Activated CD4-positive, alpha-beta T cell treated with anti-CD3 and anti-CD28 coated beads, Interleukin-2, amount 50 U/mL, for 48 hours (primary cell): ENCODE data around the gene VAC14.
"Not testable (repeated sequence)": the region's sequence is repeated elsewhere in the genome, so short reads cannot be mapped to it uniquely, and the experiment has no call there.

Experiments
- DNase-seq, 2 experiments: peaks; one replicate each; pipeline ENCODE4 v3.0.0-alpha.2; 2020

Gene VAC14

DNA sequence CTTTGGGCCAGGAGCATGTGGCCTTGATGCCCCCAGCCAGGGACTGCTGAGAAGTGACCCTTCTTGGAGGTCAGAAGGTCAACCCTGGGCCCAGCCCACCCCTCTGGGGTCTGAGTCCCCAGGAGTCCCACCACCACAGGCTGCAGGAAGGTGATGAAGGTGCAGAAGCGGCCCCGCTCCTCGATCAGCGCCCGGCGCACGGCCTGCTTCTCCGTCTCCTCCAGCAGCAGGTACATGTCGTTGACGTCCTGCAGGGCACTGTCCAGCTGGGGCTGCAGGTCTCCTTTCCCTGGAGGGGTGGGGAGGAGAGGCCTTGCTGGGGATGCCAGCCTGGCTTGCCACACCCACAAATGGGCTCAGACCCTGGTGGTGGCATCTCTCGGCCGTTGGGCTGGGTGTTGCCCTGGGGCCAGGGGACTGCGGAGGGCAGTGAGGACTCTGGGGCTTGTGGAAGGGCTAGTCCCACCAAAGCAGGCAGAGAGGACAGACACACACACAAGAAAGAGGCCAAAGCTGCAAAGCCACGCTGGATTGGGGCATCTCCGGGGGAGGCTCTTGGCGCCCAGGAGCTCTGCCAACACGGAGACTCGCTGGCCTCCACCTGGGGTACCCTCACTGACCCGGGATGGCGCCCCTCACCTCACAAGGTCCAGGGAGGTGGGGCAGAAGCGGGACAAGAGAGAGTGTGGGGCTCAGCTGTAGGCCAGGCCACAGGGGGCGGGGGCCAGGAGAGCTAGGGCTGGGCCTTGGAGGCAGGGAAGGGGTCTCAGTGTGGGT is 122.6 kb downstream of the VAC14 start:
- no peak for DNase-seq

DNA sequence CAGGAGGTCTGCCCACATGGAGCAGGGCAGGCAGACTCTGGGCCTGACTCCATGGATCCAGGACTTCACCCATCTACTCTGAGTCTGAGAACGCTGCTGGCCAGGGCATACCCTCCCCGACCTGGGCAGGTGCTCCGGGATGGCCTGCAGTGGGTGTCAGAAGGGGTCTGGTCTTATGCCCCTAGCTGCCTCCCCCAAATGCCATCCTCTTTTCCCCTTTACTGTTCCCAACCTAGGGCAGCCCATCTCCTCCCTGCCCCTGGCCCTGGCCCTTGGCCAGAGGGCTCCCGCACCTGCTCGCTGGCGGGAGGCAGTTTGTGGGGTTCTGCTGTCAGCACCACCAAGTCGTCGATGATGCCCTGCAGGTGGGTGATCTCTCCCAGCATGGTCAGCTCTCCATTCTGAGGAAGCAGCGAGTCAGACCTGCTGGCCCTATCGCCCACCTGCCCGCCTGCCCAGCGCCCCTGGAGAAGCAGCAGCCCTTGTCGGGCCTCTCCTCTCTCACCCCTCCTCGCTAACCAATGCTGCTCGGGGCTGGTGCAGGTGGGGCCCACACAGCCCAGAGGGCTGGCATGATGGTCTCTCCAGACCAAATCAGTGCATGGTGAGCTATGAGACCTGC is 123.3 kb downstream of the VAC14 start:
- DNase-seq, result no peak

DNA sequence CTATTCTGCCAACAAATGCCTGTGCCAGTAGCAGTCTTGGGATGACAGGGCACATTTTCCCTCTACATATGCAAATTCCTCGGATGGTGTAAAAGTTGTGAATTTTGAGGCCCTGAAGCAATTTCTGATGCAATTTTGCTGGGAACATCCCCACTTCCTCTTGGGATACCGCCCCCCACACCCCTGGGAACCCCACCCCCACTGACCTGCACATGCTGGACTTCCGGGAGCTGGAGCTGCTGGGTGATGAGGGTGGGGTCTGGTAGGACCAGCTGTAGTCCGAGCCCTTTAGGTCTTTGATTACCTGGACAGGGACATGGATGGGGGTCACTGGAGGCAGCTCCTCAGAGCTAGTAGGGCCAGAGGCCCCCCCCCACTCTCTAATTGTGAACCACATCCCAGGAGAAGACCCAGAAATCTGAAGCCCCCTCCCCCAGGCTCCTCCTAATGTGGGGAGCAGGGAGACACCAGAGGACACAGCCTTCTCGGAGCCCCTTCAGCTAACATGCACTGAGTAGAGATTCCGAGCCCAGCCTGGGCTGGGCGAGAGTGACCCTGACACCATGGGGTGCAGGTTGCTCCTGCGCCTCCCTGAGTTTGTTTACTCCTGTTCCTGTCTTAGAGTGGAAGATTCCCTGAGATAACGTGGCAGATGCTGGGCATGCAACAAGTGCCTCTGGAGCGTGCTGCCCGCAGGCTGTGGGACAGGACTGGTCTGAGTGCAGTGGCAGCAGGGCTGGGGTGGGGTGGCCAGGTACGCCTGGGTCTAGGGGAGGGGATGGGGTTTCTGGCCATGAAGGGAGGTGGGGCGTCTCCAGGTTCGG is 124.1 kb downstream of the VAC14 start:
- no peak for DNase-seq

DNA sequence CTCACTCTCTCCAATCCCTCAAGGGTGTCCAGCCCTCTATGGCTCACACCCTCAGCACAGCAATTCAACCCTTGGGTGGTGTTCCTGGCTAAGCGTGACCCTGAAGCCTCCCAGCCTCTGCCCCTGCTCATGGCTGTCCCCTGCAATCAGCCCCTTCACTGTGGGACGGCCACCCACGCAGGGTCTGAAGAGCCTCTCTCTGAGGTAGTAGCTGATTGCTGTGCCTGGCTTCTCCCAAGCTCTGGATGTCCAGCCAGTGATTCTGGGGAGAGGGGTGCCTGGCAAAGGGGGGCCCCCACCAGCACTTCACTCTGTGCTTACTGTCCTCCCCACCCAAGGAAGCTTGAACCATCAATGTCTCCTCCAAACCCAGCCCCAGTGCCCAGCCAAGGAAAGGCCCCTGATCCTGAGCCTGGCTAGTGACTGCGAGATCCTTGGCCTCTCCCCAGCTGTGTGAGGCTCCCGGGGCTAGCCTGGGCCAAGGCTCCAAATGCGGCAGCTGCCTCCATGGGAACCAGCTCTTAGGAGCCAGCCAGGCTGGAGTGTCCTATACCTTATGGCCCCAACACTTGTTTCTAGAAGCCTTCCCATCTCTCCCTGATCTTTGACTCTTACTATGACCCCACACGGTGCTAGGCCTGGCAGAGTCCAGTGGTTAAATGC is 125.0 kb downstream of the VAC14 start:
- DNase-seq, result no peak

DNA sequence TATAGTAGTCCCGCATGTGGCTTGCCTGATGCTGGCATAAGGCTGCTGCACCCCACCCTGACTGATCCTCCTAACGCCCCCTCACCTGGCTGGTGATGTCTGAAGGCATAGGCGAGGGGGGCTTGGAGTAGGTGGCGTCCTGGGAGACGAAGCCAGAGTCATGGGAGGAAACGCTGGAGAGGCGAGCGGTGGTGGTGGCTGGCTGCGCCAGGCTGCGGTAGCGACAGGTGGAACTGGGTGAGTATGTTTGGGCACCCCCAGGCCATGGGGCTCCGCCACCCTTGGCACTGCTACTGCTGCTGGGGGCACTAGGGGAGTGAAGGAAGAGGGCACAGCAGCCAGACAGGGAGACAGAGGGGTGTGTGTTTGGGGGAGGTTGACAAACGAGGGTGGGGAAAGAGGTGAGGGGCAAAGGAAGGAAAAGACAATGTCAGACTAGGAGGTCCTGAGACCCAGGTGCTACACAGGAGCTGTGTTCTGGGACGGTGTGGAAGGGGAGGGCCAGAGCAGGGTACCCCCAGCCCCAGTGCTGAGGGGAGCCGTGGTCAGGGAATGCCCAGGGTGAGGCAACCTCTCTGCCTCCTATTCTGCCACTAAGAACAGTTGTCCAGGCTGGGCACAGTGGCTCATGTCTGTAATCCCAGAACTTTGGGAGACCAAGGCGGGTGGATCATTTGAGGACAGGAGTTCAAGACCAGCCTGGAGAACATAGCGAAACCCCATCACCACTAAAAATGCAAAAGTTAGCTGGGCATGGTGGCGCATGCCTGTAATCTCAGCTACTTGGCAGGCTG is 126.5 kb downstream of the VAC14 start:
- DNase-seq, result no peak

DNA sequence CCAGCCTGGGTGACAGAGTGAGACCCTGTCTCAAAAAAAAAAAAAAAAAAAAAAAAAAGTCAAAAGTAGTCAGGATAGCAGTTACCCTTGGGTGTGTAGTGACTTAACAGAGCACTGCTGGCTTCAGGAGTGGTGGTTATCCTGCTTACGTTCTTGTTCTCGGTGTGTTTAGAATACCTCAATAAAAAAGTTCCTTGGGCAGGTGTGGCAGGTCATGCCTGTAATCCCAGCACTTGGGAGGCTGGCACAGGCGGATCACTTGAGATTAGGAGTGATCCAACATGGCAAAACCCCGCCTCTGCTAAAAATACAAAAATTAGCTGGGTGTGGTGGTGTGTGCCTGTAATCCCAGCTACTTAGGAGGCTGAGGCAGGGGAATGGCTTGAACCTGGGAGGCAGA is 130.0 kb downstream of the VAC14 start:
- not testable (repeated sequence) for DNase-seq

DNA sequence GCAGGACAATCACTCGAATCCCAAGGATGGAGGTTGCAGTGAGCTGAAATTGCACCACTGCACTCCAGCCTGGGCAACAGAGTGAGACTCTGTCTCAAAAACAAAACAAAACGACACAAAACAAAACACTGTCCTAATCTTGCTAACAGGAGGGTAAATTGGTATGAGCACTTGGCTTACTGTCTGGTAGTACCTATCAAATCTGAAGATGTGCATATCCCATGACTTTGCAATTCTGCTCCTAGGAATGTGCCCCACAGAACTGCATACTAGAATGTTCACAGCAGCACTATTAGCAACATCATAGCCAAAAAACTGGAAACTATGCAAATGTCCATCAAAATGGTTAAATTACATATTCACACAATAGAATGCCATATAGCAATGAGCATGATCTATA is 130.8 kb downstream of the VAC14 start:
- DNase-seq, result no peak

DNA sequence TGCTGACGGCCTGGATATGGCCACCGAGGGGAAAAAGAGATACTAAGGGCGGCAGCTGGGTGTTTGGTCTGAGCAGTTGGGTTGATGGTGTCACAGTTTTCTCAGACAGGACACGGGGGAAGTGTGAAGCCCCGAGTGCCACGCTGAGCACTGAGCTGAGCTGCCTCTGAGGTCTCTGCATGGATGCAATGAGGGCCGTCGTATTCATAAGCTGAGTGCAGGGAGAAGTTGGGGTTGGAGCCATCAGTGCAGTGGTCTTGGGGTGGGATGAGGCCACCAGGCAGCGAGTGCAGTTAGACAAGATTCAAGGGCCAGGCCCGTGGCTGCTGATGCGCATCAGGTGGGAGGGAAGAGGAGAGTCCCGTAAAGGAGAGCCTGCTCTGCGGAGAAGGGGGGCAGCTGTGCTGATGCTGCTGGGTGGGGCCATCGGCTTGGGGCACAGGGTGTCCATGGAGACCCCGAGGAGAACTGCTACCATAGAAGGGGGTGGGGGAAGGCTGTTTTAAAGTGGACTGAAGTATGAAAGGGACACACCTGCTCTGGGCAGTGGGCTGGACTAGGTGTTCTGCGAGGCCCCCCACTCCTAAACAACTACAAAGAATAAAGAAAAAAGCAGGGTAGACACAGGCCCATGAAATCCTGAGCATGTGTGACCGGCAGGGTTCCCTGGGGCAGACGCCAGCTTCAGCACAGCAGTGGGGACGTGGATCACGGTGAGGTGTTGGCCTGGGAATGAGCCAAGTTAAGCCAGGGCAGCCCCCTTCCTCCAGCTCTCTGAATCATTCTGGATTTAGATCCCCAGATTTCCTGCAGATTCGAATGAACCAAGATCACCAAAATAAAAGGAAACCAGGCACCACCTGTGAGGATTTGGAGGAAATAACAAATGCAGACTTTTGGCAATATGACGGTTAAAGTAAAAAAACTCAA is 134.9 kb downstream of the VAC14 start:
- DNase-seq, result no peak

DNA sequence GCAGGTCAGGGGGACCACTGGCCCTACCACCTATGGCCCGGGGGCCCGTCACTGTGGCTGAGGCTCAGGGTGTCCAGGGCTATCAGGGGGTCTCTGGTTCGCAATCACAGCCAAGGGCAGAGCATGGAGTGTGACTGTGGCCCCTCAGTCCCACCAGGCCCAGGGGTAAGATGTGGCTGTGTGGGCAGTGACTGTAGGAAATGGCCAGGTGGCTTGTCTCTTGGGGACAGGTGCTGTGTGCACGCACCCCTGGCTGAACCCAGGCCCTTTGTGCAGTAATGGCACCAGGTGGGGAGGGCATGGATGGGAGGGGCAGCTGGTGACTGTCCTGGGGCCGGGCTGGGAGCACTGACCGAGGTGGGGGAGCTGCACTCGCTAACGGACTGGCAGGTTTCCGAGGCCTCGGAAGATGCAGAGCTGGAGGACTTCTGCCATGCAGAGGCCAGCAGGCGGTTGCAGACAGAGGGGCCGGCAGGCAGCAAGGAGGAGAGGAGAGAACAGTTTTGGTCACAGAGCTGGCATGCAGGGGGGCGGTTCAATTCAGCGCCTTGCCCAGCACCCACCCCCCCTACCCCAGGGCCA is 135.8 kb downstream of the VAC14 start:
- no peak for DNase-seq

DNA sequence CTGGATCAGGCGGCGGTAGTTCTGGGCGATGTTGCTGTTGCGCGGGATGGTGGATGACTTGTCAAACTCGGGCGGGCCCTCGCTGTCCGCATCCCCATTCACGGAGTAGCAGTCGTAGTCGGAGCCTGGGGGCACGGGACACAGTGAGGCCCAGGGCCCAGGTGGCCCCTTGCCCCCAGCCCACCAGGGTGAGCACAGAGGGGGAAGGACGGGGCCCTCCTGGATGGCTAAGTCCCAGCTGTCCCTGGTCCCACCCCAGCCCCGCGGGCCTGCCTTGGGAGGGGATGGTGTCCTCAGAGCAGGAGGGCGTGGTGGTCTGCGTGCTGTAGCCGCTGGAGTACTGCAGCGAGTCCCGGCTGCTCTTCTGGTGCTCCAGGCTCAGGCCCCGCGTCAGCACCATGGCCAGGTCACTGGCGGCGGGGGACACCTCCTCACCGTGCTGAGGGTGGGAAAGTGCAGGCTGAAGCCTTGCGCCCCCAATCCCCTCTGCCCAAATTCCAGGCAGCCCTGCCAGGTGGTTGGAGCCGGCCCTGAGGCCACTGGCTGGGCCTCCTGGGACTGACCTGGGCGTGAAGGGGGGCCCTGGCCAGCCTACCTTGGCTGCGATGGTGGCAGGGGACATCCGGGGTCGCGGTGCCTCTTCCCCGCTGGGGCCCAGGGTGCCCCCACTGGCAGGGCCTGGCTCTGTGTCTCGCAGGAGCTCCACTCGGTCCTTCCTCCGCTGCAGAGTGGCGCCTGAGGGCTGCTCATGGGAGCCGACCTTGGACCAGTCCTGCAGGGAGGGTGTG is 136.4 kb downstream of the VAC14 start:
- DNase-seq, result no peak

DNA sequence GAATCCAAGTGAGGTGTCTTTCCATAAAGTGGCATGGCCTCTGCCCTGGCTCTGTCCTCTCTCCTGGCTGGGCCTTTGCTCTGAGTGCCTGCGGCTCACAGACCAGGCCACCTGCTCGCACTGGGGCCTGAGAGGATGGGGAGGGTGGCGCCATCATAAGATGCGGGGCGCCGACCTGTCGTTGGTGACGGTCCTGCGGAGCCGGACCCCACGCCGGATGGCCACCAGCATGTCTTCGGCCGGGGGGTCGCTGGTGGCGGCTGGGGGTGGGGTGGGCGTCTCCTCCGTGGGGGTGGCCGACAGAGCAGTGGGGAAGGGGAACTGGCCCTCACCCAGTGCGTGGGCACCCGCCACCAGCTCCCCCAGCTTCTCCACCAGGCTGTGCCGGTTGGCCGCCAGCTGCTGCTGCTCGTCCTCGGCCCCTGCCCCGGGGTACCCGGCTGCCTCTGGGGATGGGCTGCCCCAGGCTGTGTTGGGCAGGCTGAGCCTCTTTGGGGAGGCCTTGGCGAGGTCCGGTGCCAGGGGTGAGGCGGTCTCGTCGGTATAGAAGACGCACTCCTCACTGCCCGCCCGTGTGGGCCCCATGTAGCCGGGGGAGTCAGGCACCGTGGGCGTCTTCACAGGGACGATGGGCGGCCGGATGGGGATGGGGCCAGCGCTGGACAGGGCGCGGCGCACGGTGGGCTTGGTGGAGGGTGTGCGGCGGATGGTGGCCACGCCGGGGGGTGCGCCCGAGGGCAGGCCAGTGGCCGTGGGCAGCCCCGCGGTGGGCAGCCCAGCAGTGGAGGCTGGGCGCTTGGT is 137.2 kb downstream of the VAC14 start:
- DNase-seq, result no peak

DNA sequence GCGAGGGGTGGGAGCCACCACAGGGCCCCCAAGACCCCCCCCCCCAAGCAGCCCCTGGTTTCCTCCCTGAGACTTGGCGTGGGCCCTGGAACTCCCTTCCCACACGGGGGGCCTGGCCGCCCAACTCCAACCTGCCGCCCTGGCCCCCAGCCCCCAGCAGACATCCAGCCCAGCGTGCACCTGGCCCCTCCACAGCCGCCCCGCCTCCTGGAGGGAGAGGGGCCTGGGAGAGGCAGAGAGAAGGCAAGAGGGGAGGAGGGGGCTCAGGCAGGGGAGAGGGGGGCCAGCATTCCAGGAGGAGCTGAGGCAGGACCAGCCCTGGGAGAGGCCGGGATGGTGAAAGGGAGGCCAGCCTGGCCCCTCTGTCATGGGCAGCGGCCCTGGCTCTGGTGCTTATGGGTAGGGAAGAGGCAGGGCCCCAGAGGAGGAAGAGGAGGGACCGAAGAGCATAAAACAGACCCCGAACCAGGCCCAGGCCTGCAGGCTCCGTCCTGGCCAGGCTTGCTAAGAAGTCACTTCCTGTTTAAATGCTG is 137.9 kb downstream of the VAC14 start:
- no peak for DNase-seq

DNA sequence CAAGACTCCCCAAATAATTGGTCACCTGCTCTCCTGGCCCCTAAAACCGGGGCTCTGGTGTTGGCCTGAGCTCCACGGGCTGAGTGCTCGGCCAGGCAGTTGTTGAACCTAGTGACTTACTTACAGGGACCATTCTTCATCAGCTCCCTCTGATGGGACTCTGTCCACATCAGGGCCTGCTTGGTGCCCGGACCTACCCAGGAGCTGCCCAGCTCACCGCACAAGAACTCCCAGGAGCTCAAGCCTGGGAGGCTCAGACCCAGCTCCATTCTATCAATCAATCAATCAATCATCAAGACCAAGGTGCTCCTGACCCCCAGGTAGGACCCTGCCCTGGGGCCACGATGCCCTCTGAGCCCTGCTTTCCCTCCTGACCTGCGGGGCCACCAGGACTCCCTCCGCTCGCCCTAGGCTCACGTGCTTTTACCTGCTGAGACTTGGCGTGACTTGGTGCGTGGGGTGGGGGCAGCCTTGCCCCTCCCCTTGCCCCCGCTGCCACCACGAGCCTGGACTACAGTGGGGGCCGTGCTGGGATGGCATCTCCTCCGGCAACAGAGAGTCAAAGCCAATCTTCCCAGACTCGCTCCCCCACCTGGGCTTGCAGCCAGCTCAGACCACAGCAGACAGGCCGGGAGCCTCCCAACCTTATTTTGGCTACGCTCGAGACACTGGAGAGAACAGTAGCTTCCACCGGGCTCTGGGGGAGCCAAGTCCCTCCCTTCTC is 138.9 kb downstream of the VAC14 start:
- no peak for DNase-seq

DNA sequence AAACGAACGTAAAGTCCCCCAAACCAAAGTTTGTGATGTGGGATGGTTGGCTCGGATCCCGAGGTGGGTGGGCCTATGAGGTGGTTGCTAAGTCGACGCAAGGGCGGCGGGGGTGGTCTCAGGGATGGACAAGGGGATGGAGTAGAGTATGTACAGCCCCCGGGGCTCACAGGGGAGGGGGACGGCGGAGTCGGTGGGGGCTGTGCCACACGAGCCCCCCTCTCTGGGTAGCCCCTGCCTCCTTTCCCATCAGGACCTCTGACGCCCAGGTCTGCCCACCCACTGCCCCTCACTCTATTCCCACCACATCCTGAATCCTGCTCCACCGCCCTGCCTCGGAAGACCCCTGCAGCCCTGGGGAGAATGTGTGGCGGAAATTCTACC is 139.4 kb downstream of the VAC14 start:
- no peak for DNase-seq

DNA sequence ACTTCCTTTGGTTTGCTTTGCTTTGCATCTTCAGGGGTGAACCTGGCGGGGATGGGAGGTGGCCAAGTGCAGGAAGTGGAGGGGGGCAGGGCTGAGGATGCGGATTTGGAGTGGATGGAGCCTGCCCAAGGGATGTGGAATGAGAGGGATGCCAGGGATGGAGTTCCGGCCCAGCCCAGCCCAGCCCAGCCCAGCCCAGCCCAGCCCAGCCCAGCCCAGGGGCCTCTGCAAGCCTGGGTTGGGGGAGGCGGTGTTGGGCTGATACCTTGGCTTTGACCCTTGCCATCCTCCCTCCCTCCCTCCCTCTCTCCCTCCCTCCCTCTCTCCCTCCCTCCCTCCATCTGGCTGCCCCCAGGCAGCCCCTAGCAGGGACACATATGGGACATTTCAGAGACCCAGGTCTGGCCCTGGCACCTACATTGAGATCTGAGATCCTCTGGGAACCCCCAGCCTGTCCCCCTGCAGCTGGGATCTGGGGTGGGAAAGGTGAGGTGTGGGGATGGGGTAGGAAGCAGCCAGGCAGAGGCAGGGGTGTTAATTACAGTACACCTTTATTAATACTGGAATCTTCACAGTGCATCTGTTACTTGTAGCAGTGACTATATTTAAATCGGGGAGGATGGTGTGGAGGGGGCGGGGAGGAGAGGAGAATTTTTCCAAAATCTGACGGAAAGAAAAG is 140.1 kb downstream of the VAC14 start:
- no peak for DNase-seq

DNA sequence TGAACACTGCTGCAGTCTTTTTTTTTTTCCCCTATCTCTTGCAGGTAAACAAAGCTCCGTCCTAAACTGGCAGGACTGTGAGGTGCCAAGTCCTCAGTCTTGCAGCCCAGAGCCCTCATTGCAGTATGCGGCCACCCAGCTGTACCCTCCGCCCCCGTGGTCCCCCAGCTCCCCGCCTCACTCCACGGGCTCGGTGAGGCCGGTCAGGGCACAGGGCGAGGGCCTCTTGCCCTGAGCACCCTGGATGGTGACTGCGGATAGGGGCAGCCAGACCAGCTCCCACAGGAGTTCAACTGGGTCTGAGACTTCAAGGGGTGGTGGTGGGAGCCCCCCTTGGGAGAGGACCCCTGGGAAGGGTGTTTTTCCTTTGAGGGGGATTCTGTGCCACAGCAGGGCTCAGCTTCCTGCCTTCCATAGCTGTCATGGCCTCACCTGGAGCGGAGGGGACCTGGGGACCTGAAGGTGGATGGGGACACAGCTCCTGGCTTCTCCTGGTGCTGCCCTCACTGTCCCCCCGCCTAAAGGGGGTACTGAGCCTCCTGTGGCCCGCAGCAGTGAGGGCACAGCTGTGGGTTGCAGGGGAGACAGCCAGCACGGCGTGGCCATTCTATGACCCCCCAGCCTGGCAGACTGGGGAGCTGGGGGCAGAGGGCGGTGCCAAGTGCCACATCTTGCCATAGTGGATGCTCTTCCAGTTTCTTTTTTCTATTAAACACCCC is 140.8 kb downstream of the VAC14 start:
- no peak for DNase-seq

DNA sequence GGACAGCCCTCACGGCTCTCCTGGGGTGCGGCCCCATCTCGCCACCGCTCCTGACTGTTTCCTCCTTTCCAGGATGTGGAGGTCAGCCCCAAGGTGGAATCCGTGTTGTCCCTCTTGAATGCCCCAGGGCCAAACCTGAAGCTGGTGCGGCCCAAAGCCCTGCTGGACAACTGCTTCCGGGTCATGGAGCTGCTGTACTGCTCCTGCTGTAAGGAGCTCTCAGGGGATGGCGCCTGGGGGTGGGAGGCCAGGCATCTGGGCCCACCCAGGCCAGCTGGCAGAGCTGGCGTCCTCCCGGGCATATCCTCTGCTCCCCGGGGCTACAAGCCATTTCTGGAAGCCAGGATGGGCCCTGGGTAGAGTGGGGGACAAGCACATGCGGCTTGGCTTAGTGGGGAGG is 141.4 kb downstream of the VAC14 start:
- DNase-seq, result no peak
